ENCODE data around the gene TTC4.

The TTC4 gene

GRCh38 chr1:54705153-54705552 lies 10.5 kb upstream of the TTC4 start:
- DNase-seq (ENCODE audit: low read depth) = no peak

- no peak for DNase-seq (ENCODE audit: low read depth)
These were observed 9.2 kb upstream of the TTC4 start for GRCh38 chr1:54706419-54706818.

- DNase-seq (ENCODE audit: low read depth) = no peak
These were observed 7.3 kb upstream of the TTC4 start for GRCh38 chr1:54708385-54708784.

GRCh38 chr1:54709547-54710292 lies 5.9 kb upstream of the TTC4 start:
- DNase-seq (ENCODE audit: low read depth) = no peak

- DNase-seq (ENCODE audit: low read depth) = no peak
These were observed 5.2 kb upstream of the TTC4 start for GRCh38 chr1:54710434-54710833.

- no peak for DNase-seq (ENCODE audit: low read depth)
These were observed 4.8 kb upstream of the TTC4 start for GRCh38 chr1:54710841-54711240.

- no peak for DNase-seq (ENCODE audit: low read depth)
These were observed 4.1 kb upstream of the TTC4 start for GRCh38 chr1:54711536-54711935.

GRCh38 chr1:54714881-54715492 lies 674 bp upstream of the TTC4 start:
- no peak for DNase-seq (ENCODE audit: low read depth)

- peak; percentile 64 for DNase-seq (ENCODE audit: low read depth)
These were observed 812 bp downstream of the TTC4 start for GRCh38 chr1:54716299-54717047.

GRCh38 chr1:54721719-54722118 lies 6.1 kb downstream of the TTC4 start:
- no peak for DNase-seq (ENCODE audit: low read depth)

- DNase-seq (ENCODE audit: low read depth) = no peak
These were observed 8.3 kb downstream of the TTC4 start for GRCh38 chr1:54723985-54724384.

GRCh38 chr1:54724771-54725170 lies 9.1 kb downstream of the TTC4 start:
- DNase-seq (ENCODE audit: low read depth) = no peak

- no peak for DNase-seq (ENCODE audit: low read depth)
These were observed 12.4 kb downstream of the TTC4 start for GRCh38 chr1:54728027-54728426.

GRCh38 chr1:54736685-54737084 lies 21.0 kb downstream of the TTC4 start:
- DNase-seq (ENCODE audit: low read depth) = no peak

- DNase-seq (ENCODE audit: low read depth) = no peak
These were observed 22.6 kb downstream of the TTC4 start for GRCh38 chr1:54738244-54738643.

- DNase-seq (ENCODE audit: low read depth) = no peak
These were observed 25.9 kb downstream of the TTC4 start for GRCh38 chr1:54741531-54741930.

GRCh38 chr1:54742282-54742681 lies 26.6 kb downstream of the TTC4 start:
- DNase-seq (ENCODE audit: low read depth) = no peak

GRCh38 chr1:54743416-54744226 lies 28.0 kb downstream of the TTC4 start:
- no peak for DNase-seq (ENCODE audit: low read depth)

- DNase-seq (ENCODE audit: low read depth) = no peak
These were observed 29.0 kb downstream of the TTC4 start for GRCh38 chr1:54744696-54745095.

- no peak for DNase-seq (ENCODE audit: low read depth)
These were observed 29.6 kb downstream of the TTC4 start for GRCh38 chr1:54745274-54745673.

GRCh38 chr1:54745864-54746263 lies 30.2 kb downstream of the TTC4 start:
- no peak for DNase-seq (ENCODE audit: low read depth)

GRCh38 chr1:54748094-54748835 lies 32.6 kb downstream of the TTC4 start:
- DNase-seq (ENCODE audit: low read depth) = no peak

All from stromal cell of bone marrow (primary cell).